HG03571 (cell line): ENCODE data around the gene PITX1.
"Not testable (repeated sequence)": the region's sequence is repeated elsewhere in the genome, so short reads cannot be mapped to it uniquely, and the experiment has no call there.

Experiments used
- ATAC-seq: cut with Tn5 transposase; IDR thresholded peaks from one replicate; pipeline ENCODE4 v1.9.1; 2021; ENCODE audit not compliant: unreplicated experiment

PITX1 gene

DNA sequence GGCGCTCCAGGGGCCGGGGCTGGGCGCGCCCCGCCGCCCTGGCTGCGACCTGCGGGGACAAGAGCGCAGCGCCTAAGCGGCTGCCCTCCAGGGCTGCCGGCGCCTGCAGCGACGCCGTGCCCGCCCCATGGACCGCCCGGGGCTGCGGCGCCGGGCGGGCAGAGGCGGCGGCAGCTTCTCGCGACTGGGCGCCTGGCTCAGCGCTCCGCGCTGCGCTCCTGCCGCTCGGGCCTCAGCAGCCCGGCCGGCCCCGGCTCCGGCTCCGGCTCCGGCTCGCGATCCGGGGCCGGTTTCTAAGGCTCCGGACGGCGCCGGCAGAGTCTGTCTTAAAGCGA is at the start of gene PITX1:
Gene PITX1, minus strand, starts transcription at position 328 of the 335 bp plus-strand sequence. CDS start 347 bp downstream, outside the sequence.
- ATAC-seq, result no peak

- ATAC-seq, result not testable (repeated sequence)
Observed at GRCh38 chr5:135083334-135083733, 49.3 kb upstream of the PITX1 start.

DNA sequence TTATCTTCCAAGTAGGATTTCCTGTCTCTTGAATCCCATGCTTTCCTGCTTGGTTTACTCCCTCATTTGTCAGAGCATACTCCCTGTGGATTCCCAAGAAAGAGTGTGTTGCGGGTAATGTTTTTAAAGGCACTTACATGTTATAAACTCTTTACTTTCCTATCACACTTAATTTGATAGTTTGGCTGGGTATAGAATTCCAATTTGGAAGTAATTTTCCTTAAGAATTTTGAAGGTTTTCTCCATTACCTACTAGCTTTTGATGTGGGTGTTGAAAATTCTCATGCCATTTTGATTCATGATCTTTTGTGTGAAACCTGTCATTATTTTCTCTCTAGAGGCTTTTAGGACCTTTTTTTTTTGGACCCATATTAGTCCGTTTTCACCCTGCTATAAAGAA is 47.2 kb upstream of the PITX1 start:
- no peak for ATAC-seq

GRCh38 chr5:135079760-135080159 is 45.7 kb upstream of the PITX1 start:
- ATAC-seq, result no peak

DNA sequence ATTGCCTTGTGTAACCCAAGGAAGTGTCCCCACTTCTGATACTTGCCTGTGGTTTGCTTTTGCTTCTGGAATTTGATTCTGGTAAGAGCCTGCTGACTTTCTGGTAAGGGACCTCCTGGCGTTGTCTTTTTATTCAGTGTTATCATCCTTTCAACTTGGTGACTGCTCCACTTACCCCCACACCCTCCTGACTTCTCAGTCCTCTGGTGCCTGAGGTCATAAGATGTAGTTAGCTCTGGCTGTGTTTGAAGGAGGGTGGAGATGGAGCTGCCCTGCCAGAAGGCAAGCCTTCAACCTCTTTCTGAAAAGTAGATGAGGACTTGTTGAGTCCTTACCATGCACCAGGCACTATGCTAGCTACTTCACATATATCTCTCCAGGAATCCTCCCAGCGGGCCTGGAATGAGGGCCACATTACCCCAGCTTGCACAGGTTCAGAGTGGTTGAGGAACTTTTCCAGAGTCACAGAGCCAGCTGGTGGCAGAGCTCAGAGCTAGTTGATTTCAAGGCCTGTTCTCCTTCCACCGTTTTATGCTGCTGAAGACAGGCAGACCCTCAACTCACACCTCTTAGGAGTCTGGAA is 45.2 kb upstream of the PITX1 start:
- no peak for ATAC-seq

- no peak for ATAC-seq
Observed at GRCh38 chr5:135076801-135077200, 42.8 kb upstream of the PITX1 start.

GRCh38 chr5:135076051-135076491 is 42.0 kb upstream of the PITX1 start:
- no peak for ATAC-seq

- ATAC-seq, result no peak
Observed at GRCh38 chr5:135075621-135076020, 41.6 kb upstream of the PITX1 start.

DNA sequence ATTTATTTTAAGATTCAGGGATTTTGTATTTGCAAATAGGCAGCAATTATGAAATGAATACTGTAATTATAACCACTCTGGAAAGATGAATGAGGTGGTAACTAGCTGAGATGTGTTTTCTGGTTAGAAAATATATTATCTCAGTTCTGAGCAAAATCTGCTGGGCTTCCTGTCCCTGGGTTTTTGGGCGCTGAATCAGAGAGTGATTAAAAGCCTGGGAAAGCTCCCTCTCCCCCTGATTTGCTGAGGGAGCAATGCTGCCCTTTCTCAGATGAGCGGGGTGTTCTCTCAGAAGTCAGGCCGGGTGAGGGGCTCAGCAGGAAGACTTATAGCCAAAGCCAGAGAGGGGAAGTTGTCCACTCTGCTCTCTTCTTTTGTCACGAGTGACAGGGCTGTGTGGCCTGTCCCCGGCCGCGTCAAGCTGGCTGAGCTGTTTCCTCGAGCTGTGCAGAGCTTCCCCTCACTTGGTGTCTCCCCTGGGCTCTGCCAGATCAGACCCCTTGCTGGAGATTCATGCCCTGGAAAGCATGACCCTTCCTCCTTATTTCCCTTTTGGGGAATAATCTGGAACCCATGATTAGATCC is 39.8 kb upstream of the PITX1 start:
- no peak for ATAC-seq

GRCh38 chr5:135072387-135073281 is 38.6 kb upstream of the PITX1 start:
- no peak for ATAC-seq

DNA sequence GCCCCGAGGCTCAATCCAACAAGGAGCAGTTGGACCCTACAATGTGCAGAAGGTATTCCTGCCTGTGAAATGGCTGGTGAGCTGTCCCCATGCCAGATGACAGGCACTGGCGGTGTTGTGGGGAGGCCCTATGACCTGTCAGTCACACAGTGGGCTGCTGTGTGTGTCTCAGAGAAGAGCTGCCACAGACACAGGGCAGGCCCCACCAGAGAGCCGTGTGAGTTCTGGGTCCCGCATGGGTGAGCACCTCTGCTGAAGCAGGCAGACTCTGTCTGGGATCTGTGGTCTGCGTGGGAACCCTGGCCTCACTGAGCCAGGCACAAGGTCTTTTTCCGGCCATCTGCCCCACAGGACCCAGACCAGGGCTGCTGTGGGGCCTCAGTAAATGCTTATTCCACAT is 37.3 kb upstream of the PITX1 start:
- no peak for ATAC-seq

DNA sequence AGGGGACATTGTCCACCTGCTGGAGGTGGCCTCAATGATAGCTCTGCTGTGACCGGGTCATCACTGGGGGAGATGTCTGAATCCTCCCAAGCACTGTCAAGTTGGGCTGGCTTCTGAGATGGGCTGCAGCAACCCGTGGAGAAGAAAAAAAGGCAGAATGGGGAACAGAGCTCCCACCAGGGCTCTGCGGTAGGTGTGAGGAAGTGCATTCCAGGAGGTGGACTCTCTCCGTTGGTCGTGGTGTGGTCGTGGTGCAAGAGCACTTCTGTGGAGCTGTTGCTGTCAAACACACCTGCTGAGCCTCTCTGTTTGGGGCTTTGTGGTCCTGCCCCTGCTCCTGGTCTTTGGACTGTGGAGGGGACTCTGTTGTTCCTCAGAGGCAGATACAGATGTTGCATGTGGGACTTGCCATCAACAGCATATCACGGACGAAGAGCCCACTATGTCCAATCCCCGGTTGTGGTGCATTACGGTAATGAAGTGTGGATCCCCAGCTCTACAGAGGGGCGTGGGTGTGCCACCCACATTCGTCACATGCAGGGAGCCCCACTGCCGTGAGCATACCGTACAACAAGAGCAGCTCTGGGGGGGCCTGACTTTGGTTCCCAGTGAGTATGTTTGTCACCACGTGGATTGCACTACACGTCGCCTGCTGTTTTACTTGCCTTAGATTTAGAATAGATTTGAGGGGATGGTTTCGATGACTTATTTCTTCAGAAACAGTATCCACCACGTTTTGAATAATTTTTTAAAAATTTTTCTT is 36.0 kb upstream of the PITX1 start:
- ATAC-seq, result no peak

GRCh38 chr5:135069016-135069770 is 35.2 kb upstream of the PITX1 start:
- ATAC-seq, result no peak

DNA sequence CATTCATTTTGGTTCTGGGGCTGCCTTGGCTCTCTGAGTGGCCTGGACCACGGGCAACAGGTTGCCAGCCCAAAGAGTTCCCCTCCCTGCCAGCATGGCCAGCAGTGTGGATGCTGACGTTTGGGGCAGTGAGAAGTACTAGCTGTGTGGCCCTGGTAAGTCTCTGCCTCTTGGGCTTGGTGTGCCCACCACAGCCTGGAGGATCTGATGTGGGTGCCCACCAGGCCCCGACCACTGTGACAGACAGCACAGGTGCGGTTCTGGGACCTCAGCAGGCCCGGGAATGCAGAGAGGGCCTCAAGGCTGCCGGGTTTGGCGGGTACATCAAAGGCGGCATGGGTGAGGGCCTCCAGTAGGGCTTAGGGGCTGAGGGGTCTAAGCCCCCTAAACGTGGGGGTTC is 33.6 kb upstream of the PITX1 start:
- no peak for ATAC-seq

- ATAC-seq, result no peak
Observed at GRCh38 chr5:135066781-135067180, 32.8 kb upstream of the PITX1 start.

DNA sequence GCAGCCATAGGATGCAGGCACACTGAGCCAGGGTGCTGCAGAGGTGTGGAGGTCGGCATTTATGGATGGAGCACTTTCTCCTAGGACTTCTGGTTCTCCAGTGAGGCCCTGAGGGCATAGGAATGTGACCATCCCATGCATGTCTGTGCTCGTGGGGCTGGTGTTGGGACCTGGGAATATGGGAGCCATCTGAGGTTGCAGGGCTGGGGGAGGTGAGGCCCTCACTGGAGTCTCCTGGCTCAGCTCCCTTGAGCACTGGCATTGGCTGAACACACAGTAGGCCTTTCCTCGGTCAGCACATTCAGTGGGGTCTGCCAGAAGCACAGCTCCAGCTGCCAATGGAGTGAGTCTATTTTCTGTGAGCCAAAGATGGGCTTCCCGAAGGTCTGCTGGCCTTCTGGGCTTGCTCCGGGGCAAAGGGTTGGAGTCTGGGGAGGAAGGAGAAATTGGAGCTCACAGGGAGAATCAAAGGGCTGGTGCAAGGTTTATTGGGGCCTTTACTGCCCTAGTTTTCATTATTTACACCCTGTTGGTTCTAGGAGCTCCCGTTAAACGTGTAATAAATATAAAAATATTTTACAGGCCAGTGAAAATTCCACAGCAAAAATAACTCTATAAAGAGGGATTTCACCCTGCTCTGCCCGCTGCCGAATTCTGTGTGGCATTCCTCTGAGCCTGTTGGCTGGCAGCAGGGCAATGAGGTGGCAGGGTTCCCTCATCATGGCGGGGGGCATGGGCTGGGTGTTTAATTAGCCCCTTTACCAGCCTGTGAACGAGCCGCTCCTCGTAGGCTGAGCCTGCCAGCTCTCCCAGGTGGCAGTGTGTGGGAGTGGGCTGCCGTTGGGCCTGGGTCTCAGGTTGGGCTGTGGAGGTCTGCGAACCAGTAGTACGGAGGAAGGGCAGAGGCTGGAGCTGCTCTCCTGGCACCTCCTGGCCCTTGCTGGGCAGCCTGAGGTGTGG is 31.6 kb upstream of the PITX1 start:
- no peak for ATAC-seq

GRCh38 chr5:135064235-135064570 is 30.2 kb upstream of the PITX1 start:
- ATAC-seq, result no peak

- ATAC-seq, result no peak
Observed at GRCh38 chr5:135063511-135064234, 29.6 kb upstream of the PITX1 start.

DNA sequence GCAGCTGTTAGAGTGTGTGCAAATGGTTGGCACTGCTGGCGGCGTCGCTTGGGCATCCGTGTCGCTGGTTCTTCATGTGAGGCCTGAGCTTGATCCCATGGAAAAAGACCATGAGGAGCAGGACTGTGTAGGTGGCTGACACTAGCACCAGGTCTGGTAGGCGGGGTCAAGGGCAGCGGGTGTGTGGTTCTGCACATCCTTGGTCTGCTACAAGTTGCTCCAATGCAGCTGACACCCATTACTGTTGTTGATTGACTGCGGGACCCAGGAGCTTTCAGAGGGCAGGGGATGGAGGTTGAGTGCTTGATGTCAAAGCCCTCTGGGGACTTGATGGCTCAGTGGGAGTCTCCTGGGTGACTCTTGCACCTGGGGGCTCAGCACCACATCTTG is 29.0 kb upstream of the PITX1 start:
- ATAC-seq, result no peak
